NCI-H1436 (cell line): ENCODE data around the gene DMGDH.

Experiments used
- DNase-seq: peaks from one replicate; lab custom pipeline; 2025; lab: John Stamatoyannopoulos, UW

The DMGDH gene

DNA sequence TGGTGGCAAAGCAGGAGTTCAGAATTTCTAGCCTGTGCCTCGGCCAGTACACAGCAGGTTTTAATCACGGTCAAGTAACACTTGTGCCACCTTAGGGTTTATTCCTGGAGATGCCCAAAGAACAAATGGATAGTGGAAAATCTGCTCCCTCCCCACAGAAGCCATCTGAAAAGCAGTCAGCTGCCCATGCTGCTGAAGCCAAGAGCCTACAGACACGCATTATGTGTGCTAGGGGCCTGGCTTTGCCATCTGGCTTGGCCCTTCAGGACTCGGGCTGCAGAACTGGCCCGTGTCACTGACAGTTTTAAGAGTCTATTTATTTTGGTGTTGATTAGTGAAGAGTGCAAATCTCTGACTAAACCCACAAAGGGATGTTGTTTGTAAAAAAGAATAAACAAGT, 95.5 kb downstream of the DMGDH start:
- no peak for DNase-seq

DNA sequence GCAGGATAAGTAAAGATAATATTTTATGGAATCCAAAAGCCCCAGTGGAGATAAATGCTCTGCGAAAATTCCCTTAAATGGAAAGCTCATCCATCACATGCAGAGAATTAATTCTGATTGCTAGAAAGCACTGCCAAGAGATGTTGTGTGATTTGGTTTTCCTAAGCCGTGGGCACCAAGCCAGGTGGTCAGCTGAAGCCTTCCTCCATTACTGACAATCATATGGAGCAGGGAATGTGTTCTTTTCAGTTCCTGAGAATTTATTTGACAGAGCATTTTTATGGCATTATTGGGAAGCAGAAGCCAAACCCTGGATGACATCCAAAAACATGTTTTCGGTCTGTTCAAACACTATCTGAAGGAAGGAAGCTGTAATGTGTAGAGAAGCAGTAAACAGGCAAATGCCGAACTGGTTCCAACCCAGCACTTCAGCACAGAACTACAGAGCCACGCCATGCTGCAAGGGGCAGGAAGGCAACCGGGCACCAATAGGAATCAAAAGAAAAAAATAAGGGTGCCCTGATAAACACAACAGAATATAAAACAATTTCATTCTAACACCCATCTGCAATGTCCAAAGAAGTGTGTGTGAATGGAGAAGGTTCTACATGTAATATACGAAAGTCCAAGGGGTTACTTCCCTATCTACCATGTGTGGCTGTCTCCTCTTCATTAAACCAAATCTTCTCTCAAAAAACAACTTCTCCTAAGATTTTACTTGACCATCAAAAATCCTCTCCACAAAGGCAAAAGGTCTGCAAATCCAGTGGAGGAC, 96.6 kb downstream of the DMGDH start:
- no peak for DNase-seq

DNA sequence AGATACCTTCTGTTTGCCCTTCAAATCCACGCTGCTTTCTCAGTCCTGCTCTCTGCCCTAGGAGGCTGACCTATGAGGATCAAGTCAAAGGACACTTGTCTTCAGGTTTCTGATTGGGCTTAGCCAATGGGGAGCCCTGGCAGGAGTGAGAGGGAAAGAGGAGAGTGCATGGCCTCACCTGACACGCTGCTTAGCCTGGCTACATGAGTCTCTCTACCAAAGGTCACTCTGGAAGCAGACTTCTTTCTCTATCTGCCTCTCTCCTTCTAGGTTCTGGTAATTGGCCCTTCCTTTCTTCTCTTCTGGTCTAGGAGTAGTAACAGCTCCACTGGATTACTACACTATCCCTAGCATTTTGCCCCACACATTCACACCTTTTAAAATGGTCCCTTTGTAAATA, 97.5 kb downstream of the DMGDH start:
- no peak for DNase-seq

DNA sequence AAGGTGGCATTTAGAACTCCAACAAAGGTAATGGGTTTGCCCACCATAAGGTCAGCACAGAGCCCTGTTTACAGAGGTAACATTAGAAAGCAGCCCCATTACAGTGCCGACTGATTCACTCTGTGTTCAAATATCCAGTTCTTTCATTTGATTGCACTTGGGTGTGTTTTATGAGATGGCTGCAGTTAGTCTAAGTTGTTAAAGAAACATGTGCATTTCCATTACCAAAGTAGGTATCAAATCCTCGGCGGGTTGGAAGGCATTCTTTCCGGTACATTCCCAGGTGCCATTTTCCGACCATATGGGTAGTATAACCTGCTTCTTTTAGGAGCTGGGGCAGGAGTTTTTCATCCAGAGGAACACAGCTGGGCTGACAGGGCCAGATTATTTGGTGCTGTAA, 100.7 kb downstream of the DMGDH start:
- no peak for DNase-seq

DNA sequence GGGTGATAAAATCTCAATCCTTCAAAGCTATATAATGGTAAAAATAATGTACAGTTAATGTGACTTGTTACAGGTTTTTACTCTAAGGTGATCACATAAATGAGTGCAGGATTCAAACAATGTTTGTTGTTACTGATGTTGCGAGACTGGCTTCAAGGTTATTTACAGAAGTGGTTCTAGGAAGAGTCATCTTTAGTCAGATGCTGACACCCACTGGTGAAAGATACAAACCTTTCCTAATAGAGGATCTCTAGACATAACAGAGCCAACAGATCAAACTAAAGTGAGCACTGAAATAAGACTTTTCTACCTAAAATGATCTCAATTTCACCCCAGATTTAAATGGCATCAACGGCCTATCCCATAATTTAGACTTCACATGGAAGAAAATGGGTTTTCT, 104.6 kb downstream of the DMGDH start:
- peak; percentile 38 for DNase-seq

DNA sequence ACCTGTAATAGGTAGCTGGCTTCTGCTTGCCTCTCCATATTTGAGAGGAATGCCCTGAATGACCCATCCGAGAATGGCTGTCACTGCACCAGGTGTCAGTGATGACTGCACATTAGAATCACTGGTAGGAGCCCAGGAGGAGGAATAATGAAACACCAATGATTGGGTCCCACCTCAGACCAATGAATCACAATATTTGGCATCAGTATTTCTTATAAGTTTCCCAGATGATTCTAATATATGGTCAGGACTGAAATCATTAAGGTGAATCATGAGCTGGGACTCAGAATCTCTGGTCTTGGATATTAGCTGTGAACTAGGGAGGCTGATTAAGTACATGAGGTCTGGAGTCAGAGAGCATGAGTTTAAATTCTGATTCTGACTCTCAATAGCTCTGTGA, 107.7 kb downstream of the DMGDH start:
- no peak for DNase-seq

DNA sequence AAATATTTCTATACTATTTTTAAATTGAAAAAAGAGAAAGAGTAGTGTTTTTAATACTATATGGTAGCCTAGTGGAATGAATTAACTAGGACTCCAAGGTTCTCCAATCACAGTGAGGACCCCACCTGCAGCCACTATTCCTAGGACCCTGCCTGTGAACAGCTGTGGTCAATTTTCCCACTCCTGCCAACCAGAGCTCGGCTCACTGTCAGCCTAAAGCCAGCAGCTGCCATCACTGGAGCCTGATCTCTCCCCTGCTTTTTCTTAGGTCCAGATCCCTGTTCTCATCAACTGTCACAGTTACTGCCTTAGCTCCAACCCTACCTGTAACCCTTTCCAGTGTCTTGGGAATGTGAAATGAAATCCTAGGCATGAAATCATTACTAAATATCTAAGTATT, 109.7 kb downstream of the DMGDH start:
- no peak for DNase-seq

DNA sequence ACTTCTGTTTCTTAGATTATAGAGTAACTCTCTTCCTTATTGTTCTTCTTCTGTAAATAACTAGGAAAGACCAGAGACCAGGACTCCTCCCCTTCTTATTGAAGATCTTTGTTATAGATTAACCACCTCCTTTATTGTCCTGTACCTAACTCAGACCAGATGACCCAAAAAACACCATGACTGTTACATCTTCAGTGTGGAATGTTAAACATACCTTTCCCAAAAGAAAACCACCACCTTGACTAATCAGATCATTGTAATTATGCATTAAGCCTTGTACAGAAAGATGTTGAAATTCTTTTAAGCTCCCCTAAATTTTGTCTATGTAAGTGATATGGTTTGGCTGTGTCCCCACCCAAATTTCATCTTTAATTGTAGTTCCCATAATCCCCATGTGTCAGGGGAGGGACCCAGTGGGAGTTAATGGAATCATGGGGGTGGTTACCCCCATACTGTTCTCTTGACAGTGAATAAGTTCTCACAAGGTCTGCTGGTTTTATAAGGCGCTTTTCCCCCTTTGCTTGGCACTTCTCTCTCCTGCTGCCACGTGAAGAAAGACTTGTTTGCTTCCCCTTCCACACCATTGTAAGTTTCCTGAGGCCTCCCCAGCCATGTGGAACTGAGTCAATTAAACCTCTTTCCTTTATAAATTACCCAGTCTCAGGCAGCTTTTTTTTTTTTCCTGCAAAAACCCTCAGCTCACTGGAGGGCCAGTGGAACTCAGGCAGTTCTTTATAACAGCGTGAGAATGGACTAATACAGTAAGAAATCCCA, 110.6 kb downstream of the DMGDH start:
- no peak for DNase-seq

DNA sequence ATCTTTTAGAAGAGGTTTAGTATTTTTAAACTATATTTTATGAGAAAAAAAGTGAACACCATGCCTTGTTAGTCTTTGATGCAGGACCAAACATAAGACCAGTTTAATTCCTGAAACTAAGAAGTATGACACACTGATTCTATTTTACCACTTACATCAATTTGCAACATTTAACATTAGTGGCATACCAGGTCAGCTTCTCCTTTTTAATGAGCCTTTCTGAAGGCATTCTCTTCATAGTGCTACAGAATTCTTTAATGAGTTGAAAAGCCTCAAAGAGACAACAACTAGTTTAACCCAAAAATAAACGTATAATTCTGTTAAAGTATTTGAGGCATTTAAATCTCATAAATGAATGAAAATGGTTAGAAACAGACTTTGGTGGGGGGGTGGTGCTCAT, 112.6 kb downstream of the DMGDH start:
- no peak for DNase-seq

DNA sequence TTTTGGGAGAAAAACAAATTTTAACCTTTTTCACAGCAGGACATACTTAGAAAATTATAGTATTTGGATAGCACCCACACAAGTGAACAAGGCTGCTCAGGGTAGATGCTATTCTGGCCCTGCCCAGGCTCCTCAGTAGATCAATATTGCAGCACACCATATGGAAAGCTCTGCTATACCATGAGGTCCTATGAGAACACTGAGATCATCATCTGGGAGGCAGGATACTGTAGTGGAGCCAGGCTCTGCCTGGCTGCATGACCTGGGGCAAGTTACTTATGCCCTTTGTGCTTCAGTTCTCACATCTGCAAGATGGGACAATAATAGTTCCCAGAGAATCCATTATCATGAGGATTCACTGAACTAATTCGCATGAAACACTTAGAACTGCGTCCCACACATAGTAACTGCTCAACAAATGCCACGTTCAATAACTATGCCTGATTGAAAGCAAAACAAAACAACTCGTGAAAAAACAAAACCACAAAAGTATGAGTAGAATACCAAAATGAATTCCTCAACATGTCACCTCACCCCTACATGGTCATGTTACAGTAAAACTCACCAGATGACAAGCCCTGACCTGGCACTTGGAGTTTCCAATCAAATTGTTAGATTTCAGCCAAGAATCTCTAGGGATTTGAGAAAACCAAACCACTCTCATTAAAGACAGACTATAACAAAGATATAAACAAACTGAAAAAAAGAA, 116.2 kb downstream of the DMGDH start:
- DNase-seq, result no peak
